T-helper 2 cell treated with Interferon-gamma antibody and Interleukin-4, amounts not matched to agents 5 μg/mL and 100 μg/mL, for 36 hours (primary cell): Measurements from ENCODE around the gene TKT.

Experiments used
- DNase-seq: peaks from one replicate; pipeline ENCODE4 v3.0.0; 2021; ENCODE audit warnings: low spot score
- H3K27ac Mint-ChIP-seq: one replicate; pipeline ENCODE4 v1.8.0; 2021; ENCODE audit warnings: mild to moderate bottlenecking, mixed read lengths
- H3K27me3 Mint-ChIP-seq: one replicate; pipeline ENCODE4 v1.8.0; 2021; ENCODE audit warnings: low read depth, mixed read lengths
- H3K36me3 Mint-ChIP-seq: one replicate; pipeline ENCODE4 v1.8.0; 2021; ENCODE audit warnings: low read depth, mixed read lengths
- H3K4me1 Mint-ChIP-seq: one replicate; pipeline ENCODE4 v1.8.0; 2021; ENCODE audit warnings: low read depth, mixed read lengths
- H3K4me3 Mint-ChIP-seq: one replicate; pipeline ENCODE4 v1.8.0; 2022; ENCODE audit warnings: mild to moderate bottlenecking, moderate library complexity, mixed read lengths
- H3K9me3 Mint-ChIP-seq: one replicate; pipeline ENCODE4 v1.8.0; 2021; ENCODE audit warnings: mixed read lengths

Gene TKT

GRCh38 chr3:53186726-53187125, 69.1 kb downstream of the TKT start:
- H3K9me3 Mint-ChIP-seq, result no peaks in the 10 kb centered on the region
- H3K4me1 Mint-ChIP-seq, result peaks cover 3% of the 10 kb centered on the region
- no peaks in the 10 kb centered on the region for H3K27me3 Mint-ChIP-seq
- DNase-seq, result no peak
- peaks cover 9% of the 10 kb centered on the region for H3K36me3 Mint-ChIP-seq
- no peak overlapping the region for H3K27ac Mint-ChIP-seq
- H3K4me3 Mint-ChIP-seq, result no peak overlapping the region

- Mint-ChIP-seq H3K4me3 (no peak overlapping the region), H3K9me3 (no peaks in the 10 kb centered on the region), H3K36me3 (peaks cover 9% of the 10 kb centered on the region), H3K27me3 (no peaks in the 10 kb centered on the region), H3K27ac (no peak overlapping the region), H3K4me1 (peaks cover 3% of the 10 kb centered on the region)
- DNase-seq, result no peak
These were observed 69.9 kb downstream of the TKT start for GRCh38 chr3:53185761-53186465.

- no peaks in the 10 kb centered on the region for H3K27me3 Mint-ChIP-seq
- H3K9me3 Mint-ChIP-seq, result no peaks in the 10 kb centered on the region
- no peak for DNase-seq
- H3K27ac Mint-ChIP-seq, result no peak overlapping the region
- peaks cover 4% of the 10 kb centered on the region for H3K36me3 Mint-ChIP-seq
- H3K4me1 Mint-ChIP-seq, result peaks cover 3% of the 10 kb centered on the region
- H3K4me3 Mint-ChIP-seq, result no peak overlapping the region
These were observed 71.1 kb downstream of the TKT start for GRCh38 chr3:53184701-53185100.

GRCh38 chr3:53183514-53183913, 72.3 kb downstream of the TKT start:
- Mint-ChIP-seq H3K27me3 (no peaks in the 10 kb centered on the region), H3K27ac (no peak overlapping the region), H3K4me1 (peaks cover 3% of the 10 kb centered on the region), H3K36me3 (peaks cover 4% of the 10 kb centered on the region), H3K4me3 (no peak overlapping the region), H3K9me3 (no peaks in the 10 kb centered on the region)
- DNase-seq, result no peak

- no peaks in the 10 kb centered on the region for H3K27me3 Mint-ChIP-seq
- H3K4me3 Mint-ChIP-seq, result no peak overlapping the region
- H3K4me1 Mint-ChIP-seq, result peaks cover 3% of the 10 kb centered on the region
- no peaks in the 10 kb centered on the region for H3K9me3 Mint-ChIP-seq
- no peak overlapping the region for H3K27ac Mint-ChIP-seq
- peaks cover 4% of the 10 kb centered on the region for H3K36me3 Mint-ChIP-seq
- DNase-seq, result no peak
These were observed 73.0 kb downstream of the TKT start for GRCh38 chr3:53182764-53183355.

- peaks cover 3% of the 10 kb centered on the region for H3K4me1 Mint-ChIP-seq
- no peak overlapping the region for H3K4me3 Mint-ChIP-seq
- H3K27ac Mint-ChIP-seq, result no peak overlapping the region
- H3K36me3 Mint-ChIP-seq, result no peaks in the 10 kb centered on the region
- H3K27me3 Mint-ChIP-seq, result no peaks in the 10 kb centered on the region
- no peaks in the 10 kb centered on the region for H3K9me3 Mint-ChIP-seq
- no peak for DNase-seq
These were observed 74.3 kb downstream of the TKT start for GRCh38 chr3:53181528-53181927.

- no peaks in the 10 kb centered on the region for H3K27me3 Mint-ChIP-seq
- H3K9me3 Mint-ChIP-seq, result no peaks in the 10 kb centered on the region
- H3K4me3 Mint-ChIP-seq, result no peak overlapping the region
- H3K36me3 Mint-ChIP-seq, result no peaks in the 10 kb centered on the region
- H3K27ac Mint-ChIP-seq, result no peak overlapping the region
- H3K4me1 Mint-ChIP-seq, result peaks cover 3% of the 10 kb centered on the region
- no peak for DNase-seq
These were observed 74.8 kb downstream of the TKT start for GRCh38 chr3:53181024-53181371.

GRCh38 chr3:53180305-53181023, 75.4 kb downstream of the TKT start:
- no peaks in the 10 kb centered on the region for H3K27me3 Mint-ChIP-seq
- H3K4me3 Mint-ChIP-seq, result no peak overlapping the region
- H3K9me3 Mint-ChIP-seq, result no peaks in the 10 kb centered on the region
- no peak overlapping the region for H3K27ac Mint-ChIP-seq
- no peak for DNase-seq
- peaks cover 3% of the 10 kb centered on the region for H3K4me1 Mint-ChIP-seq
- H3K36me3 Mint-ChIP-seq, result no peaks in the 10 kb centered on the region

GRCh38 chr3:53179580-53179979, 76.2 kb downstream of the TKT start:
- Mint-ChIP-seq H3K4me1 (no peaks in the 10 kb centered on the region), H3K4me3 (no peak overlapping the region), H3K27me3 (no peaks in the 10 kb centered on the region), H3K36me3 (no peaks in the 10 kb centered on the region), H3K27ac (no peak overlapping the region), H3K9me3 (no peaks in the 10 kb centered on the region)
- DNase-seq, result no peak

- H3K27ac Mint-ChIP-seq, result no peak overlapping the region
- H3K4me1 Mint-ChIP-seq, result no peaks in the 10 kb centered on the region
- no peaks in the 10 kb centered on the region for H3K27me3 Mint-ChIP-seq
- H3K4me3 Mint-ChIP-seq, result no peak overlapping the region
- no peak for DNase-seq
- H3K36me3 Mint-ChIP-seq, result peaks cover 1% of the 10 kb centered on the region
- H3K9me3 Mint-ChIP-seq, result no peaks in the 10 kb centered on the region
These were observed 77.6 kb downstream of the TKT start for GRCh38 chr3:53178246-53178645.

- H3K27me3 Mint-ChIP-seq, result no peaks in the 10 kb centered on the region
- no peak overlapping the region for H3K4me3 Mint-ChIP-seq
- H3K36me3 Mint-ChIP-seq, result peaks cover 2% of the 10 kb centered on the region
- no peaks in the 10 kb centered on the region for H3K9me3 Mint-ChIP-seq
- no peaks in the 10 kb centered on the region for H3K4me1 Mint-ChIP-seq
- no peak overlapping the region for H3K27ac Mint-ChIP-seq
- no peak for DNase-seq
These were observed 79.9 kb downstream of the TKT start for GRCh38 chr3:53175613-53176540.
